OCI-LY3 (cell line): ENCODE measurements around the gene EMC9.

Experiments used
- EZH2phosphoT487 ChIP-seq: fragments of 200-600 bp; shearing (Covaris generic); IDR thresholded peaks from 2 replicates; pipeline ENCODE4 v1.6.1; 2018; ENCODE audit warnings: antibody characterized with exemption, mixed run types, low read depth
- TF ChIP-seq, protein P1 (sequence below): fragments of 200-600, 300-600 bp; sonication (generic); IDR thresholded peaks from 2 replicates; pipeline ENCODE4 v1.5.1; 2014; ENCODE audit warnings: antibody characterized with exemption, low read length, low read depth

- TF ChIP-seq, protein P1, sequence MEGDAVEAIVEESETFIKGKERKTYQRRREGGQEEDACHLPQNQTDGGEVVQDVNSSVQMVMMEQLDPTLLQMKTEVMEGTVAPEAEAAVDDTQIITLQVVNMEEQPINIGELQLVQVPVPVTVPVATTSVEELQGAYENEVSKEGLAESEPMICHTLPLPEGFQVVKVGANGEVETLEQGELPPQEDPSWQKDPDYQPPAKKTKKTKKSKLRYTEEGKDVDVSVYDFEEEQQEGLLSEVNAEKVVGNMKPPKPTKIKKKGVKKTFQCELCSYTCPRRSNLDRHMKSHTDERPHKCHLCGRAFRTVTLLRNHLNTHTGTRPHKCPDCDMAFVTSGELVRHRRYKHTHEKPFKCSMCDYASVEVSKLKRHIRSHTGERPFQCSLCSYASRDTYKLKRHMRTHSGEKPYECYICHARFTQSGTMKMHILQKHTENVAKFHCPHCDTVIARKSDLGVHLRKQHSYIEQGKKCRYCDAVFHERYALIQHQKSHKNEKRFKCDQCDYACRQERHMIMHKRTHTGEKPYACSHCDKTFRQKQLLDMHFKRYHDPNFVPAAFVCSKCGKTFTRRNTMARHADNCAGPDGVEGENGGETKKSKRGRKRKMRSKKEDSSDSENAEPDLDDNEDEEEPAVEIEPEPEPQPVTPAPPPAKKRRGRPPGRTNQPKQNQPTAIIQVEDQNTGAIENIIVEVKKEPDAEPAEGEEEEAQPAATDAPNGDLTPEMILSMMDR: no peak
- no peak for TF ChIP-seq EZH2phosphoT487
Measured at GRCh38 chr14:24092110-24092504, 49.3 kb downstream of the EMC9 start.
